Renal pelvis (tissue), 3 donors: Measurements from ENCODE around the gene HSPA2. TPM values are rescaled to one million over a fixed set of nuclear protein-coding genes. Genes with fewer than 3 reads are reported as not detected.

Source experiments
- polyA plus RNA-seq, 3 donors: library from polyadenylated mRNA; unstranded; fragments of 120-200 nt; gene quantifications; one replicate each; pipeline ENCODE4 v1.2.1, GENCODE V29; 2013; ENCODE audit not compliant: insufficient read length in 3 of 3

The HSPA2 gene
- polyA plus RNA-seq, 3 donors, result 16.1 to 20.7 (median 18.6) TPM

Other genes with a start within 250 kb of the HSPA2 start
- 1 to 10 TPM in 2 of 3 donors, under 1 TPM in 1; 0.91 to 1.9 (median 1.7) TPM for gene ESR2, start 246.4 kb upstream of the HSPA2 start, polyA plus RNA-seq
- gene MTHFD1, start 152.4 kb upstream of the HSPA2 start, polyA plus RNA-seq, result 10 to 100 TPM; 75.8 to 94.0 (median 93.8) TPM
- 1 to 10 TPM; 5.9 to 7.4 (median 7.0) TPM for gene AKAP5, start 75.2 kb upstream of the HSPA2 start, polyA plus RNA-seq
- 10 to 100 TPM in 2 of 3 donors, 1 to 10 TPM in 1; 7.4 to 15.3 (median 14.3) TPM for gene ZBTB25, start 36.9 kb upstream of the HSPA2 start, polyA plus RNA-seq
- gene ZBTB1, start 36.0 kb upstream of the HSPA2 start, polyA plus RNA-seq, result 10 to 100 TPM; 58.1 to 71.2 (median 61.7) TPM
- gene PPP1R36, start 9.2 kb downstream of the HSPA2 start, polyA plus RNA-seq, result 1 to 10 TPM in 2 of 3 donors, under 1 TPM in 1; 0.78 to 1.6 (median 1.1) TPM
- gene PLEKHG3, start 163.7 kb downstream of the HSPA2 start, polyA plus RNA-seq, result 100 to 1,000 TPM in 1 of 3 donors, 10 to 100 TPM in 2; 92.1 to 109 (median 98.4) TPM